Aorta (tissue), 5 donors: ENCODE results near the gene DNAJC17. TPM values are rescaled to one million over a fixed set of nuclear protein-coding genes. Genes with fewer than 3 reads are reported as not detected.

Experiments used
- ATAC-seq: fragments of 200-7000 bp; cut with Tn5 transposase; one replicate; pipeline ENCODE4 v1.9.1; 2022; ENCODE audit warnings: moderate library complexity; ENCODE audit not compliant: low FRiP score
- DNase-seq, 2 donors: peaks; one replicate each; pipeline ENCODE4 v3.0.0-alpha.2; 2020
- H3K27ac ChIP-seq, 2 donors: one replicate each; pipeline ENCODE4 v1.5.1; 2013; ENCODE audit warnings: low read length in 2 of 2, mild to moderate bottlenecking in 2 of 2, moderate library complexity in 2 of 2, control low read depth in 1 of 2, inconsistent platforms in 1 of 2, low read depth in 1 of 2
- H3K27me3 ChIP-seq, 2 donors: one replicate each; pipeline ENCODE4 v1.6.1; 2013; ENCODE audit warnings: control low read depth in 1 of 2, low read length in 1 of 2, mild to moderate bottlenecking in 1 of 2, moderate library complexity in 1 of 2; ENCODE audit not compliant: insufficient read depth in 2 of 2, control insufficient read depth in 1 of 2
- H3K36me3 ChIP-seq, 2 donors: one replicate each; pipeline ENCODE4 v1.6.1; 2013; ENCODE audit warnings: control low read depth in 1 of 2, low read length in 1 of 2, mild to moderate bottlenecking in 1 of 2; ENCODE audit not compliant: insufficient read depth in 2 of 2, control insufficient read depth in 1 of 2
- H3K4me1 ChIP-seq, 2 donors: one replicate each; pipeline ENCODE4 v1.6.1; 2013; ENCODE audit warnings: low read length in 2 of 2, control low read depth in 1 of 2, mild to moderate bottlenecking in 1 of 2, moderate library complexity in 1 of 2; ENCODE audit not compliant: insufficient read depth in 2 of 2, control insufficient read depth in 1 of 2
- H3K4me3 ChIP-seq, 2 donors: one replicate each; pipeline ENCODE4 v1.5.1; 2013; ENCODE audit warnings: low read length in 2 of 2, control low read depth in 1 of 2, mild to moderate bottlenecking in 1 of 2
- H3K9me3 ChIP-seq: one replicate; pipeline ENCODE4 v1.6.1; 2013; ENCODE audit warnings: mild to moderate bottlenecking, low read length; ENCODE audit not compliant: control insufficient read depth
- WGBS, 2 donors: extraction: QIAGEN DNeasy Blood & Tissue Kit; methylation state at CpG; one replicate each; pipeline ENCODE4 v1.1.7; 2013; 5-methylcytosine and 5-hydroxymethylcytosine counted together
- intact Hi-C, 2 donors: fragments of 100-400 bp; cut with DNase I; formaldehyde crosslinking; loops; one replicate each; pipeline versions ENCODE4 v1.14.2 to v1.15.0; 2022
- polyA plus RNA-seq, 2 donors: library from polyadenylated mRNA; stranded (reverse); fragments of 200-250 nt; gene quantifications; one replicate each; pipeline ENCODE4 v1.2.3, GENCODE V29; 2013
- total RNA-seq, 2 donors: library from RNA; stranded (reverse); fragmentation: NEBNext Ultra II Directional; extraction: Animal tissue kit (Norgen Biotek cat#: 25700); gene quantifications; one replicate each; pipeline ENCODE4 v1.2.1, GENCODE V29; 2021
- donor health status: healthy with polysubstance abuse.
- donor health status: Bipolar disorder and iron deficiency.
- donor health status: DM: no; HTN: no; CAD: no.
- donor health status: DM: no; HTN: no; CAD: no.
- donor health status: DM: yes; HTN: yes; CAD: no.

DNAJC17 gene
- total and polyA plus RNA-seq, 4 donors: 20.5 to 75.9 (median 32.0) TPM

- WGBS, 2 donors: 0 to 1% methylated on average over 2 of the region's 2 CpGs
- Histone ChIP-seq H3K4me3 (peak overlapping the region; percentile 87 to 99), H3K36me3 (no peaks in the 10 kb centered on the region), H3K9me3 (no peaks in the 10 kb centered on the region), H3K4me1 (no peaks in the 10 kb centered on the region), H3K27me3 (no peaks in the 10 kb centered on the region), H3K27ac (peak overlapping the region in 1 of 2 donors; percentile 84)
- no peak for ATAC-seq
- DNase-seq: no peak
- intact Hi-C loops: loop anchor here (5.0 kb wide), 1 partner anchor 44 kb away; the partner anchor contains the start of gene GCHFR (in 2 of the 2)
Observed at GRCh38 chr15:40806672-40807027, 623 bp downstream of the DNAJC17 start.

DNA sequence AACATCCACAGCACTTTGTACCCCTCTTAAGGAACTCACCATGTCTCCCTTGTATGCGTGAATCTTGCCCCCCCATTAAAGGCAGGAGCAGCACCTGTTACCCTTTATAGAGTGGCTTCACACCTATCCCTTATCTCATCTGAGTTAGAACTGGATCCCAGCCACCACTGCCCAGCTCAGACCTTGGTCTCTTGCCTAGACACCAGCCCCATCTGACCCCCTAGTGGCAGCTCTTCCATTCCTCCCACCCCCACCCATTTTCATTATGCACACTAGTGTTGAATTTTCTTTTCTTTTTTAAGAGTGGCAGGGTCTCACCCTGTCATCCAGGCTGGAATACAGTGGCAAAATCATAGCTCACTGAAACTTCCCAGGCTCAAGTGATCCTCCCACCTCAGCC, 3.6 kb downstream of the DNAJC17 start:
- no peak overlapping the region for H3K27ac ChIP-seq
- H3K4me1 ChIP-seq: no peaks in the 10 kb centered on the region
- WGBS, 2 donors: 91 to 96% methylated on average over 1 of the region's 1 CpG
- H3K36me3 ChIP-seq: no peaks in the 10 kb centered on the region
- no peak for ATAC-seq
- no peak overlapping the region for H3K4me3 ChIP-seq
- intact Hi-C loops: no loop called here
- no peaks in the 10 kb centered on the region for H3K9me3 ChIP-seq
- peak in 1 of 2 donors; percentile 11 for DNase-seq
- H3K27me3 ChIP-seq: no peaks in the 10 kb centered on the region

GRCh38 chr15:40803076-40803475, 4.2 kb downstream of the DNAJC17 start:
- Histone ChIP-seq H3K4me3 (no peak overlapping the region), H3K27ac (no peak overlapping the region), H3K27me3 (no peaks in the 10 kb centered on the region), H3K4me1 (no peaks in the 10 kb centered on the region), H3K9me3 (no peaks in the 10 kb centered on the region), H3K36me3 (no peaks in the 10 kb centered on the region)
- no peak for DNase-seq
- WGBS, 2 donors: 74 to 77% methylated on average over 2 of the region's 2 CpGs
- intact Hi-C loops: no loop called here
- ATAC-seq: no peak

GRCh38 chr15:40799523-40799922, 7.8 kb downstream of the DNAJC17 start:
- no peak overlapping the region for H3K4me3 ChIP-seq
- 92 to 96% methylated on average over 3 of the region's 3 CpGs for WGBS, 2 donors
- no peaks in the 10 kb centered on the region for H3K9me3 ChIP-seq
- H3K27me3 ChIP-seq: no peaks in the 10 kb centered on the region
- intact Hi-C loops: no loop called here
- ATAC-seq (no peak), DNase-seq (no peak)
- no peaks in the 10 kb centered on the region for H3K4me1 ChIP-seq
- H3K27ac ChIP-seq: no peak overlapping the region
- H3K36me3 ChIP-seq: no peaks in the 10 kb centered on the region

GRCh38 chr15:40796512-40796911, 10.8 kb downstream of the DNAJC17 start:
- ATAC-seq: no peak
- peak in 1 of 2 donors; percentile 27 for DNase-seq

DNA sequence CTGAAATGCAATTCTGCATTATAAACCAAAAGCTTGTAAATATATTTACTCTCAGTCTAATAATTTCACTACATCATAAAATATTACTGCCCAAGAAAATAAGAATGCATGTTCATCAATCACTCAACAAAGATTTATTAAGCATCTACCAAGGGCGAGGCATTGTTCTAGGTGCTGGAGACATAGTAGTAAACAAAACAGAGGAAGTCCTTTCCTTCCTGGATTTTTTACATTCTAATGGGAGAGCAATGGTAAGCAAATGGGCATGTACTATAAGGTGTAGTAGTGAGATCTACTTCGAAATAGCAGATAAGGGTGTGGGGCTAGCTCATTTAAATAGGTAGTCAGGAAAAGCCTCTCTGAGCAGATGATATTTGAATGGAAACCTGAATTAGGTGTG, 11.2 kb downstream of the DNAJC17 start:
- Histone ChIP-seq H3K27ac (no peak overlapping the region), H3K27me3 (no peaks in the 10 kb centered on the region), H3K4me3 (no peak overlapping the region), H3K4me1 (no peaks in the 10 kb centered on the region), H3K36me3 (no peaks in the 10 kb centered on the region), H3K9me3 (no peaks in the 10 kb centered on the region)
- WGBS, 2 donors: 88 to 89% methylated on average over 2 of the region's 2 CpGs
- intact Hi-C loops: no loop called here
- DNase-seq (no peak), ATAC-seq (no peak)

More at GRCh38 chr15:40796512-40796911, 10.8 kb downstream of the DNAJC17 start:
- intact Hi-C loops: no loop called here
- H3K4me3 ChIP-seq: no peak overlapping the region
- H3K27ac ChIP-seq: no peak overlapping the region
- H3K9me3 ChIP-seq: no peaks in the 10 kb centered on the region
- WGBS, 2 donors: 96 to 98% methylated on average over 5 of the region's 5 CpGs
- no peaks in the 10 kb centered on the region for H3K27me3 ChIP-seq
- H3K4me1 ChIP-seq: no peaks in the 10 kb centered on the region
- H3K36me3 ChIP-seq: no peaks in the 10 kb centered on the region

DNA sequence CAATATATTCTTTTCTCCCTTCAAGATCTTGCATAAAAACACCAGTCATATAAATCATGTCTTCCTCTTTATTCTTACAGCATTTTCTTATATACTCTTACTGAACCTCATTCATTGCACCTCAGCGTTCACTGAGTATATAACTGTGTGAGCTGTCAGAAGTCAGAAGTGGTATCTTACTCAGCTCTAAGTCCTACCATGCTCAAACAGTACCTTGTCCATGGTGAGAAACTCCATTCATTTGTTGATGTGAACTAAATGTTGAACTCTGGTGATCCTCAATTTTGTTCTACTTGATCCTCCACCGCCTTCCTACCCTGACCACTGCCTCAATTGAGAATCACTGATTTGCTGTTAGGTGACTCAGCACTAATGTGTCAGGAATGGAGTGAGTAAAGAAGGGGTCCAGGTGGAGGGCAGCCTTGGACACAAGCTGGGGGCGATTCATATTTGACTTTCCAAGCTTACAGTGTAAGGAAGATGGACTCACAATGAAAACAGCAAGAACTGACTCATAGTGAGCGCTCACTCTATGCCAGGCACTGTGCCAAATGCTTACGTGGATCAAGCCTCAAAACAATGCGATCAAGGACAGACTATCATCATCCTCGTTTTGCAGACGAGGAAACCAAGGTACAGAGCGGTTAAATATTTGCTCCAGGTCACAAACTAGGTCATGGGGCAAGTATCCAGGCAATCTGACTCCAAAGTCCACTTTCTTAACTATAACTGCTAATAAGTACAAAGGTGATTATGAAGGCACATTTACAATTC, 13.9 kb downstream of the DNAJC17 start:
- Histone ChIP-seq H3K4me3 (no peak overlapping the region), H3K4me1 (no peaks in the 10 kb centered on the region), H3K27me3 (no peaks in the 10 kb centered on the region), H3K9me3 (no peaks in the 10 kb centered on the region), H3K36me3 (no peaks in the 10 kb centered on the region), H3K27ac (no peak overlapping the region)
- intact Hi-C loops: no loop called here
- peak; percentile 38 to 54 for DNase-seq
- WGBS, 2 donors: 81 to 83% methylated on average over 9 of the region's 9 CpGs
- ATAC-seq: no peak

- ATAC-seq (no peak), DNase-seq (peak in 1 of 2 donors; percentile 14)
- intact Hi-C loops: no loop called here
- Histone ChIP-seq H3K9me3 (no peaks in the 10 kb centered on the region), H3K4me3 (no peak overlapping the region), H3K36me3 (no peaks in the 10 kb centered on the region), H3K27me3 (no peaks in the 10 kb centered on the region), H3K27ac (no peak overlapping the region), H3K4me1 (no peaks in the 10 kb centered on the region)
- 92 to 95% methylated on average over 3 of the region's 3 CpGs for WGBS, 2 donors
Observed at GRCh38 chr15:40792394-40792793, 14.9 kb downstream of the DNAJC17 start.

DNA sequence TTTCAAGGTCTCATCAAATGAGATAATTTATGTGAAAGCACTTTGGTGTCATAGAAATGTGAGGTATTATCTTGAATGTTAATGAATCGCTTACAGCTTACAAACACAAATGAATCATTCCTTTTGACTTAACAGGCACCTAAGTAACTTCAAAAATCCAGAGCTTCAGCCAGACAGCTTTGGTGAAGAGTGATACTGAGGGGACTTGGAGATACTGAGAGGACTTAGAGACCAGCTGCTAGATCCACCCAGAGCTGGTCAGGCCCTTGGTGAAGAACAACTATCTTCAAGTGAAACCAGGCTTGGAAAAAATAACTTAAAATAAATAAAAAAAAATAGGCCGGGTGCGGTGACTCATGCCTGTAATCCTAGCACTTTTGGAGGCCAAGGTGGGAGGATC, 16.6 kb downstream of the DNAJC17 start:
- no peak overlapping the region for H3K27ac ChIP-seq
- H3K4me1 ChIP-seq: no peaks in the 10 kb centered on the region
- no peak overlapping the region for H3K4me3 ChIP-seq
- intact Hi-C loops: no loop called here
- ATAC-seq: no peak
- DNase-seq: peak; percentile 14 to 37
- no peaks in the 10 kb centered on the region for H3K36me3 ChIP-seq
- H3K9me3 ChIP-seq: no peaks in the 10 kb centered on the region
- WGBS, 2 donors: 53 to 57% methylated on average over 3 of the region's 3 CpGs
- no peaks in the 10 kb centered on the region for H3K27me3 ChIP-seq
